HG03342 (cell line): ENCODE results near the gene HS6ST2.

Source experiments
- ATAC-seq: cut with Tn5 transposase; IDR thresholded peaks from one replicate; pipeline ENCODE4 v1.9.1; 2021; ENCODE audit warnings: mild to moderate bottlenecking, moderate library complexity; ENCODE audit not compliant: unreplicated experiment

The HS6ST2 gene

DNA sequence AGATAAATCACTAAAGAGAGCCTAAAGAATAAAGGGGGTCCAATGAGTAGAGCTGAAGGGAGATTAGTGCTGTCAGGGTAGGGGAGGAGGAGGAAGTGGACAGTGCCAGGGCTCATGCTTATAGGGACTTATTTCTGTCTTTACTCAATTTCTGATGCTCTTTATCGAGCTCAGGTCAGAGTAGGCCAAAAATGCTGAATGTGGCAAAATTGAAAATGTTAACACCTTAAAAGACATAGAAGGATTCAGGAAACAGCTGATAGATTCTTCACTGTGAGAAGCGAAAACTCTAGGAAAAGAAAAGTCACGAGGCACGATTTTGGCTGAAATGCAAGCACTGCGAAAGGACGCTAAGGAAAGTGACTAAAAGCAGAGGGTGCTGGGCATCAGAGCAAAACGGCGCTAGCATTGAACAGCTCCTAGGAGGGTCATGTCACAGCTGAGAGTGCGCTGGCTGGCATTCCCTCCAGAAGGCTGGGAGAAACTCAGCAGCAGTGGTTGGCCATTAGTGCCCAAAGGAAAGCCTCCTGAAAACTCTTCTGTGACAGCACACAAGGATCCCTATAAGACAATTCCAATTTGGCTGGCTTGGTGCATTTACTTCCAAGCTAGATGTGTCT, 150.9 kb downstream of the HS6ST2 start:
- no peak for ATAC-seq

DNA sequence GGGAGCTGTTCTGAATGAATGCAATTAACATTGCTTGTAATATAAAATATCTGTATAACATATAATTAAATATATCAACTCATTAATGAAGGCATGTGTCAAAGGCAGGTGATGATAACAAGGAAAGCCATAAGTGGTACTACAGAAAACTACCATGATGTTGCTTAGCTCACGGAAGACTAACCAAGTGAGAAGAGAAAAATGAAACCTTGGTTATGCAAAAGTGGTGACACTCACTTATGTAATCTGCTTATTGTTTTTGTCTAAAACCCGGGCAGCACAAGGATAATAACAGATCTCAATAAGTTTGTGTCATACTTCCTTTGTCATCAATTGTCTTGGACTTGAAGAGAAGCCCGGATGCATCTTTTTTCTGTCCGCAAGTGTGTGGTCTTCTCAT, 156.4 kb downstream of the HS6ST2 start:
- no peak for ATAC-seq

DNA sequence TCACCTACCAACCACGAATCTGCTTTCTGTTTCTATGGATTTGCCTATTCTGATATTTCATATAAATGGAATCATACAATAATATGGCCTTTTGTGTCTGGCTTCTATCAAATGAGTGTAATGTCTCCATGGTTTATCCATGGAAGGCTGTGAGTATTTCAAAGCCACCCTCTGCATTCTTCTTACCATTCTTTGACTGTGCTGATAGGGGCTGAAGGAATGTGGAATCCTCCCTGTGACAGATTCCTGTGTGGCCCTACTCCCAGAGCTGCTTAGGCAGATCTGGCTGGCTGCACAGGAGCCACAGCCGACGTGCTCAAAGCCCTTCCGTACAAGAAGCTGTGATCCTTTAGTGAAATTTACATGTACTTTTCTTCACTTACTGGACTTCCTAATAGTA, 163.2 kb downstream of the HS6ST2 start:
- no peak for ATAC-seq

DNA sequence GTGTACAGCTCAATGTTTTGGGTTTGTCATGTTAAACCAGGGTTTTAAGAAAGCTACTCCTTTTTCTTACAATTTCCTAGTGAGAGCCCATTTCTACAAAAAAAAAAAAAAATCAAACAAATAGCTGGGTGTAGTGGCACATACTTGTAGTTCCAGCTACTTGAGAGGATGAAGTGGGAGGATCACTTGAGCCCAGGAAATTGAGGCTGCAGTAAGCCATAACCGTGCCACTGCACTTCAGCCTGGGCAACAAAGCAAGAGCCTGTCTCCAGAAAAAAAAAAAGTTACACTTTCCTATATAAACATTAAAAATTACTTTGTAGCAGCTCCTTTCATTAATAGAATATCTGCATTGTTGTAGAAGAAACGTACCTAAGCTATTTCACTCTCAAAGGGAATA, 166.7 kb downstream of the HS6ST2 start:
- no peak for ATAC-seq

DNA sequence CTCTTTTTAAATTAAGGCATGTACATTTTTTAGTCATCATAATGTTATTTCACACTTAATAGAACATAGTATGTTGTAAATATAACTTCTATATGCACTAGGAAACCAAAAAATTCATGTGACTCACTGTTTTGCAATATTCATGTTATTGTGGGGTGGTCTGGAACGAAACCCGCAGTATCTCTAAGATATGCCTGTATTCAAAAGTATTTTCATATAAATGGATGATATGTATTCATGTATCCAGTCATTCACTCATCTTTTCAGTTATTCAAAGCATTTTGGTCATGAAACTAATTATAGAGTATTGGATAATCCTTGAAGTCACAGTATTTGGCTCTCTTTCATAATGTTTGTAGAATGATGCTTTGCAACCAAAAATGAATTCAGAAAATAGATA, 168.1 kb downstream of the HS6ST2 start:
- ATAC-seq: no peak

DNA sequence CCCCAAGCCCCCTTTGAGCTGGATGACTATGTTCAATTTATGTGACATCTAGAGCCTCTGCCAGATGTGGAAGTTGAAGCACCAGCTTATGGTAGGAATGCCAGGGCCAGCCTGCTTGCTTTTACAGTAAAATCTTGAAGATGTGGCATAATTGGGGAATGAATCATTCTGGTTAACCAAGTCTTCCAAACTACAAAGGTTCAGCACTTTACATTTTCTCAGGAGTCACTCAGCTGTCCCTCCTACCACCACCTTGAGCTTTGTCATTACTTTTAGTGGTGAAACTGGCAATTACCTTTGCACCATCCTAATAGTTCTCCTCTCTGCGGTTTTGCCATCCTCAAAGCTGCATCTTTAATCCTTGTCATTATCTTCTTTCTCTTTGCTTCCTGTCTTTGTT, 172.2 kb downstream of the HS6ST2 start:
- no peak for ATAC-seq

DNA sequence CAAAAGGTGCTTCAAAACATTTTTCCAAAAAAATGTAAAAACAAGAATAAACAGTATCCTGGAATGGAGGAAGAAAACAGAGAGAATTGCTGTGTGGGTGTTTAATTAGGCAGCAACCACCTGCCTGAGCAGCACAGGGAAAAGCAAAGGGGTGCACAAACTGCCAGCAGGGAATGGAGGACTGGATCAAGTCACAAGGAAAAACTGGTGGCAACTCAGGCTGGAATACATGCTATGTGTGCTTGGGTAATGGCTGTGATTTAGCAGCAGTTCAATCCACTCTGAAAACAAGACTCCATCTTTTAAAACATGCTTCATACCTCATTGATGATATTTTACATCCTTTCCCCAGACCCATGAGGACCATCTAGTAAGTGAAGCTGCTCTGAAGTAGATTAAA, 179.5 kb downstream of the HS6ST2 start:
- ATAC-seq: no peak

DNA sequence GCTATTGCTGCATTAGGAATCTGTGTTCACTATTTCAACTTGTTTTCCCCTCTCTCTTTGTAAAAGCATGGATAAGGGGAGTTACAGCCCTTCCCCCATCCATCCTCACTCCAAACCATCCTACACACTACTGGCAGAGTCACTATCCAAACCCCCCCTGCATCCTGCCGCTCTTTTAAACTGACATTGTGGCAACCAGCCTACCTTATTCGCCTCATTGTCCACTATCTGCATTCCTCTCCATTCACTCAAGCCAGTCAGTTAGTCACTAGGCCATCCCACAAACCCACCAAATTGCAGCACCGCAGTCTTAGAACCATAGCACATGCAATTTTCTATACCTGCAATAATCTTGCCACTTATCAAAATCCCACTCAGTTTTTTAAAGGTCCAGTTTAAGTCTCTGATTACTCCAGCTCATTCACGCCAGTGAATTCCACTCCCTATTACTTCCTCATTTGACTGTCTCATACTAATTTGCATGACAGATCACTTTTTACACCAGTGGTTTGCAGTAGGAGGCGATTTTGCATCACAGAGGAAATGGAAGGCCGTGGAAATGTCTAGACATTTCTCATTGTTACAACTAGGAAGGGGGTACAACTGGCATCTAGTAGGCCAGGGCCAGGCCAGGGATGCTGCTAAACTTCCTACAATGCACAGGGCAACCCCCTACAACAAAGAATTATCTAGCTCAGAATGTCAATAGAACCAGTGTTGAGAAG, 181.8 kb downstream of the HS6ST2 start:
- ATAC-seq: peak; percentile 73

DNA sequence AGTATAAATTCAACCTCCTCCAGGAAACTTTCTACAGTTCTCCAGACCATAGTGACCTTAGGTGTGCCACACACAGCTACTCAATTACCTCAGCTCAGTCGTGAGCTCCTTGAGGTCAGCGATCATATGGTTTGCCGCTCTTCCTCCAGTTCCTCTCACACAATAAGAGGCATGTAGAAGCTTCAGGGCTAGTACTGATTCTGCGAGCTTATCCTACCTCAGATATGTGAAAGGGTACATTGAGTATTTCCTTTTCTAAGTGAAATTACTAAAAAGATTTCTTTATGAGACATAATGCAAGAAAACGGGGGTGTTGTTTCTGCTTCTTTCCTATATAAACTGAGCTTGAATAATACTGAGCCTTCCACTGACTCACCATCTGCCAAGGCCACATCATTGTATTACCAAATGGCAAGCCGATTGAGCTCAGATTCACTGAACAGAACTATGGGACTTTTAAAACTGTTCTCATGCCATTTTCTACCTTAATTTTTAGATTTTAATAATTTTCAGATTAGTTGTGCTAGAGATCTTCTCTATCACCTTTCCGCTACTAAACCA, 183.1 kb downstream of the HS6ST2 start:
- no peak for ATAC-seq

DNA sequence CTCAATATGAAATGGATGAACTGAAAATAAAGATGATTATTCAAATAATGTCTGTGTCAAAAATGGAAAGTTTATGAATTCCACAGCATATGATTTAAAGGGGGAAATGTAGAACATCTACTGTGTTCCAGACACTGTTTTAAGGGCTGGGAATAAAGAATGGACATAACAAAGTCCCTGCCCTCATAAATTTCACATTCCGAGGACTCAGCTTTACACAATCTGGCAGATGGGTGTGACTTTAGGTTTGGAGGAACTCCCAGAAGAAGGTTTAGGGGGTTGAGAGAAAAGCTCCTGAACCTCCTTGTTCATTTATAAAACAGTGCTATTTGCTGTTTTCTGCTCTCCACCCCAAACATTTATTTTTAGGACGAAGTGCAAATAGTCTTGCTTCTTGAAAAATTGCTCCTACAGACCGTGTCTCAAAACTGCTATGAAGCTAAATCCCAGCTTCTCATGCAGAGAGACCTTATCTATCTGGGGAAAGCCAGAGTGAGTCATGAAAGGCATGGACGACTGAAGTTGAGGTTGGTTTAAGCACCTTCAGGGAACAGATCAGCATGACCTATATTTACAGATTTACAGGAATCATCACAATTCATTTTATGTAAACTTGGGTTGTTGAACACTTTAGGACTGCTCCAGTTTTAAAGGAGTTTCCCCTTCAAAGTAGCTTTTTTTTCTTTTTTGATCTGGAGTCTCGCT, 184.3 kb downstream of the HS6ST2 start:
- ATAC-seq: no peak

DNA sequence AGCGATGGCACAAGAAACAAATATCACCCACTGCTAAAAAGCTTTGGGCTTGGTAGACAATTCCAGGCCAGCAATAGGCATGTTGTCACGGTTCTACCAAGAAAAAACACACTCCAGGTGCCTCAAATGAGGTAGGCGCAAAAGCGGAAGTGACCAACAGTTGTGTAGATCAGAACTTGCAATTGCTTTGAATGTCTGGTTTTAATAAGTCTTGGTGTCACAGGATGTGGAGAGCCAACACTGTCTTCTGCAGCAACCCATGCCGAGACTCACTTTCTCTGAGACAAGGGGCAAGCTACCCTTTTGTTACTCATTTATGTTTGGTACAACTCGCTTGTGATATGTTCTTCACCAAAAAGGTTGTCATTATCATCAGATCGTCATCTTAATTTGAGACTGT, 188.8 kb downstream of the HS6ST2 start:
- no peak for ATAC-seq

DNA sequence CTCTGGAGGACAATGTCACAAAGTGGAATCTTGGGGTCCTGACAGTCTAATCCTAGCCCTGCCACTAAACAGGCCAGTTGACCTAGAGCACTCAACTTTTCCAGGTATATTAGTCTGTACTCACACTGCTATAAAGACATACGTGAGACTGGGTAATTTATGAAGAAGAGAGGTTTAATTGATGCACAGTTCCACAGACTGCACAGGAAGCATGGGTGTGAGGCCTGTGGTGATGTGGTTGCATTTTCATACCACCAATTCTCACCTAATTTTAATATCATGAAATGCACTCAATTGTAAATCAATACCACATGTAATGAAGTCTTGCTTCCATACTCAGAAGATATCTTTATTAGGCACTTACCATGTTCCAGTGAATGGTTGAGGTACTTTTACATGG, 192.0 kb downstream of the HS6ST2 start:
- no peak for ATAC-seq

DNA sequence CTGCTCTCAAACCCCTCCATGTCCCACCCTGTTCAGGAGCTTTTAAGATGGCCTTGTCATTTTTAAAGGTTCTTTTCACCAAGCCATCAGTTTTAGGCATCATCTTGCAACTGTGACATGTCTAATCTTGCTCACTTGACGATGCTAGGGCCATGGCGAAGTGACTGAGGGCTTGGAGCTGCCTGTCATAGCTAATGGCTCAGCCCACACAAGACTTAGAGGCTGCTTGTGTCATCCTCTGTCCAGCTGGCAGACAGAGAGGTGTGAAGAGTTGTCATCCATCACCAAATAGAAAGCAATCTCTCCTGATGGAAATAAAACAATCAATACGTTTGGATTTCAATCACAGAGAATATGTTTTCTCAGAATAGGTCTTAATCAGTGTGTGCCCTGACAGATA, 194.9 kb downstream of the HS6ST2 start:
- ATAC-seq: no peak

DNA sequence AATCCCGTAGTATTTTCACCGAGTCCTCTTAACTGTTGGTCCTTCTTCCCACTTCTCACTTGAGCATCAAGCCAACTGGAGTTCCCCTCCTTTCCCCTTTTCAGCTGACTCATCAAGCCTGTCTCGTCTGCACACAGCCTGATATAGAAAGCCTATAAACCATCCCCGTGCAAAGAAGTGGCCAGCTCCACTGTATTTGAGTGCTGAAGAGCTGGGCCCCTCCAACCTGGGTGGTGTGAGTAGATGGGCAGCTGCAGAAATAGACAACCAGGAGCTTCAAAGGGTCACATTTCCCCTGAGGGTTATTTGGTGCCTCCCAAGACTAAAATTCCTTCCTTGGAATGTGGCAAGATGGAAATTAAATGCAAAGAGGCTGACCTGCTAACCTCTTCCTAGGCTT, 199.7 kb downstream of the HS6ST2 start:
- ATAC-seq: no peak

DNA sequence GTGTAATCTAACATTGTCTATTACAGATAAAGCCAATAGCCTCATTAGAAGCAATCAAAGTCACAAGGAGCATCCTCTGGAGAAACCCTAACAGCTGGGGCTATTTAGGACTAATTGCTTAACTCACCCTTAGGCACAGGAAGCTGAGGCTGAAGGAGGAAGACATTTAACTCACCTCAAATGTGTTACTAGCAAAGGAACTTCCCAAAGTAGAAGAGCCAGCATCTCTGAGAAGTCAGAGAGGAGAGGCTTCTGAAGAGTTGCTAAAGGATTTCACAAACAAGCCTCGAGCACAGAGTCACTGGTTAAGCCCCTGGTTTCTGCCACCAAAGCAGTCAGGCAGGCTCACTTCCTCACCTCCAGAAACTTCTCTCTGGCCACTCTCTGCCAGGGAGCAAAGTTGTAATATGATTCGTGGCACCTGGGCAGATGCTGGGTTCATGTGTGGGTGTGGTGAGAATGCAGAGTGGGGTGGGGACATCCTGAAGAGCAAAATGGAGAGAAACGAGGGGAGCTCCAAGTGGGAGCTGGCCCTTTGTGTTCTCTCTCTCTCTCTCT, 201.3 kb downstream of the HS6ST2 start:
- no peak for ATAC-seq

DNA sequence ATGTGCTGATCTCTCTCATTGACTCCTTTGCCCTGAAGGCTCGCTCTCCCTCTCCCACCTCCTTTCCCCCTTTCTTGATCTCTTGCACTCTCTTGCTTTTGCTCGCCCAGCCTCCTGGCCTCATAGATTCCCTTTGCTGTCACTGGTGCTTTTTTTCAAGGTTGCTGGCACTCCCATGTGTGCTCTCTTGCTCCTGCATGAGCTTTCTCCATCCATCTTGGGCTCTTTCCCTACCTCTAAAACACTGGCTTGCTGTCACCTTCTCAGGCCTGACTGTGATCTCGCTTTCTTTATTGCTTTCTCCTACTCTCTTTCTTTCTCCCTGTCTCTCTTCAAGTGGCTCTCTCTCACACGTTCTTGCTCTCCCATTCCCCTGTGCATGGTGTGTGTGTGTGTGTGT, 202.0 kb downstream of the HS6ST2 start:
- ATAC-seq: no peak

DNA sequence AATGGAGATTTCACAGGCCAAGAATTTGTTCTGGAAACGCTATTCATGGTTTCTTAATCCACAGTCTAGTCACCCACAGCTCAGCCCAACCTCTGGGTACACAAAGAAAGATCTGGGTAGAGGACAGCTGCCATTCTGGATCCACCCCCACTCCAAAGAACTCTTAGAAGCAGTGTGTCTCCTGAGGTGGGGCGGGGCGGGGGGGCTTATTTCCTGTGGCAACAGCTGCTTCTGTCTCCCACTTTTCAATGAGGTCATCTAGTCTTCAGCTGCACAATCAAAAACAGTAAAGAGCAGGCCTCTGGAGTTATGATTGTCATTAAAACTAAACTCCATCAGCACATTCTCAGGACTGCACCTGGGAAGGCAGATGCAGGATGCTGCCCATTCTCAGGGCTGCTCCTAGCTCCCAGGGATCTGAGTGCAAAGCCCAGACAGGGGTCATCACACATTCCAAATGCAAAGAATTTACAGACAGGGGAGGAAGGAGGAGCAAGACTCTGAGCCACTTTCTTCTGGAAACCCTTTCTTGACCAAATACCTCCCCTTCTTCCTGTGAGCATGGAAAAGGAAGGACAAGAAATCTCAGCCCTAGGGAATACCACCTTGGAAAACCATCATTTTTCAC, 207.3 kb downstream of the HS6ST2 start:
- ATAC-seq: no peak

DNA sequence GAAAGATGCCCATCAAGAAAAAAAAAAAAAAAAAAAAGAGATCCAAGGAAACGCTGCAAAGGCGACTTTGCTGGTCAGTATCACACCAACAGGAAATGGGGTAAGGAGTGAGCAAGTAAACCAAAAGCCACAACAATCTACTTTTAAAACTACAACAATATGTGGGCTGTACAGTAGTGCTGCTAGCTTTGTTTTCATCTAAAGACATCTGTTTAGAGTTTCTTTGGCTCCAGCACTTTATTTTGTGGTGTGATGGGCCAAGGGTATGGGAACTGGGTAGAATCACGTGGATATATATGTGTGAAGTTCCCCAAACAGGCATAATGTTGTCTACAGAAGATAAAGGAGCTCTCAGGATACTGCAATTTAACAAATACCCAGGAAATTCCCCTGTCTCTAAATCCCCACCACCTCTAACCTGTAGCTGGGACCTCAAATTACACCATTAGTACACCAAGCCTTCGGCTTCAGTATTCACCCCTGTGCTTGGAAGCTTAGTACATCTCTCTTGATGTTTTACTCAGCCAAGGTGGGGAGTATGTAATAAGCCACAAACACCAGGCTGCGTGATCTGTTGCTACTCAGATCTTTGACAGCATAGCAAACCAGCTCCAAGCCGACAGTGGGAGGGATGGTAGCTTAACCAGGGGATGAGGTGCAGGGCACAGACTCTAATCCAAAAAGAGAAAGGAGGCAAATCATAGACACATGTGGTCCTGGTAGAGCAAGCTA, 207.9 kb downstream of the HS6ST2 start:
- no peak for ATAC-seq

DNA sequence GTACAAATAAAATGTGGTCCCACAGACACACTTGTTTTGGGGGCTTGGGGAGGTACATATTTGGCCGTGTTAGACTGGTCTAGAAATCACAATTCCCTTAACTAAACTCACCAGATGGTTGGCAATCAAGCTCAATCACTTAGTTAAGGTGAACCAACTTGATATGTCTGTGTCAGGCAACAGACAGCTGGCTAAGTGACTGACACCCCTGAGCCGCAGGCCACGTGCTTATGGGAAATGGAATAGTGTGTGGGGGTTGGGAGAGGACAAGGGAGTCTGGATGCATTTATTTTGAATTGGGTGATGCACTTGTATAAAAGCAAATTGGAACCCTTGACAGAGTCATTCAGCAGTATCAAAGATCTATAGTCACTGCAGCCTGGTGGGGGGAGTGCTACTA, 209.0 kb downstream of the HS6ST2 start:
- no peak for ATAC-seq

DNA sequence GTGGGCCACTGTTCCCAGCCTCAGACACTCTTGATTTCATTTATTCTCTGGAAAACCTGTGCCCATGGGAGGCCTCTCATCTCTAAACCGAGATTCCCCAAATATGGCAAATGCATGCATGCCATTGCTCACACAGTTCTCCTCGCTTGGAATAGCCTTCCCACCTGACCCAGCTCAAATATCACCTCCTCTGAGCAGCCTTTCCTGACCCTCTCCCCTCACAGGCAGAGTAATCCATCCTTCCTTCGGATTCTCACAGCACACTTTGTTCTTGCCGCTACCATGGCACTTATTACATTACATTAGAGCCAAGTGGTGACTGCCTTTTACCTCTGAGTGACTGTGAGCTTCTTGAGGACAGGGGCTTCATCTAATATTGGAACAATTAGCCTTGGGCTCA, 209.5 kb downstream of the HS6ST2 start:
- ATAC-seq: no peak

DNA sequence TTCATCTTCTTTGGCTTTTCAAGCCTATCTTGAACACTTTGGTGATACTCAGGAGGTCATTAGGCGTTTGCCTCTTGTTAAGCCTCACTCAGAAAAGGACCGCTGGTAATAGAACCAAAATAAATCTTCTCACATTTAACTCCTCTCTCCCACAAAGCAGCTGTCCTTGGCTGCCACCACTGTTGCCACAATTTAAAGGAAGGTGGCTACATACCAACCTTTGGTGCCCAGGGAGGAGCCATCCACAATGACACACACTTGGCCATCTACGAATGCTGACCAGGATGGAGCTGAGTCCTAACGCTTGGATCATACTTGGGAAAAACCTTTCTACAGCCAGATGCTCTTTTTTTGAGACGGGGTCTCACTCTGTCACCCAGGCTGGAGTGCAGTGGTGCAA, 210.2 kb downstream of the HS6ST2 start:
- ATAC-seq: no peak
